Ascending aorta (tissue), 2 donors: ENCODE data around the gene CDH13. TPM values are rescaled to one million over a fixed set of nuclear protein-coding genes. Genes with fewer than 3 reads are reported as not detected.

ENCODE experiments used
- DNase-seq, 2 donors: peaks; one replicate each; pipeline ENCODE4 v3.0.0-alpha.2; 2019; ENCODE audit warnings: low spot score in 2 of 2
- H3K27ac ChIP-seq, 2 donors: fragments of 200-600 bp; sonication (generic); one replicate each; pipeline ENCODE4 v1.5.1; 2016 to 2017; ENCODE audit warnings: mild to moderate bottlenecking in 1 of 2
- H3K27me3 ChIP-seq: fragments of 200-600 bp; sonication (generic); one replicate; pipeline ENCODE4 v1.5.1; 2017
- H3K36me3 ChIP-seq, 2 donors: fragments of 200-600 bp; sonication (generic); one replicate each; pipeline ENCODE4 v1.5.1; 2016
- H3K4me1 ChIP-seq, 2 donors: fragments of 200-600 bp; sonication (generic); one replicate each; pipeline ENCODE4 v1.5.1; 2016 to 2017; ENCODE audit warnings: mild to moderate bottlenecking in 1 of 2
- H3K4me3 ChIP-seq, 2 donors: fragments of 200-600 bp; sonication (generic); one replicate each; pipeline ENCODE4 v1.5.1; 2016 to 2017; ENCODE audit warnings: mild to moderate bottlenecking in 1 of 2
- H3K9me3 ChIP-seq, 2 donors: fragments of 200-600 bp; sonication (generic); one replicate each; pipeline ENCODE4 v1.5.1; 2016
- CTCF ChIP-seq, 3 experiments: fragments of 200-600 bp in 2 of 3; fragments of 450-650 bp in 1 of 3; sonication (generic) in 2 of 3; IDR thresholded peaks; one replicate each; pipeline ENCODE4 v1.5.1; 2016 to 2019; ENCODE audit warnings: antibody characterized with exemption in 3 of 3, mild to moderate bottlenecking in 1 of 3, moderate library complexity in 1 of 3
- intact Hi-C: fragments of 100-400 bp; cut with DNase I; formaldehyde crosslinking; loops from one replicate; pipeline ENCODE4 v1.15.1; 2023
- total RNA-seq: library from RNA; depleted of rRNA; stranded (reverse); fragments of >200 nt; gene quantifications from one replicate; pipeline ENCODE4 v1.1.0, GENCODE V29; 2016

The CDH13 gene
- total RNA-seq, 1 donor from 2014 or later = 160 TPM

- H3K27ac ChIP-seq = no peak overlapping the region
- no peaks in the 10 kb centered on the region for H3K27me3 ChIP-seq
- no peak overlapping the region for H3K4me3 ChIP-seq
- H3K9me3 ChIP-seq = no peaks in the 10 kb centered on the region
- H3K4me1 ChIP-seq = no peaks in the 10 kb centered on the region
- intact Hi-C loops = no loop called here
- no peak for TF ChIP-seq CTCF (IDR thresholded peaks at IDR 0.05)
- peaks cover 0 to 3% of the 10 kb centered on the region in 2 donors for H3K36me3 ChIP-seq
- no peak for DNase-seq
Observed at GRCh38 chr16:83622010-83622409, 995.2 kb downstream of the CDH13 start.

GRCh38 chr16:83623091-83623730, 996.4 kb downstream of the CDH13 start:
- no peaks in the 10 kb centered on the region for H3K4me1 ChIP-seq
- intact Hi-C loops = no loop called here
- no peak for TF ChIP-seq CTCF (IDR thresholded peaks at IDR 0.05)
- no peak for DNase-seq
- no peaks in the 10 kb centered on the region for H3K27me3 ChIP-seq
- H3K27ac ChIP-seq = no peak overlapping the region
- peaks cover 0 to 3% of the 10 kb centered on the region in 2 donors for H3K36me3 ChIP-seq
- no peak overlapping the region for H3K4me3 ChIP-seq
- H3K9me3 ChIP-seq = no peaks in the 10 kb centered on the region

GRCh38 chr16:83623892-83624291, 997.1 kb downstream of the CDH13 start:
- intact Hi-C loops = no loop called here

GRCh38 chr16:83624429-83625120, 997.8 kb downstream of the CDH13 start:
- no peak for DNase-seq
- Histone ChIP-seq H3K36me3 (peaks cover 0 to 3% of the 10 kb centered on the region in 2 donors), H3K4me1 (no peaks in the 10 kb centered on the region), H3K27ac (no peak overlapping the region), H3K9me3 (no peaks in the 10 kb centered on the region), H3K4me3 (no peak overlapping the region), H3K27me3 (no peaks in the 10 kb centered on the region)
- intact Hi-C loops = no loop called here
- no peak for TF ChIP-seq CTCF (IDR thresholded peaks at IDR 0.05)

More at GRCh38 chr16:83623892-83624291, 997.1 kb downstream of the CDH13 start:
- Histone ChIP-seq H3K4me3 (no peak overlapping the region), H3K27me3 (no peaks in the 10 kb centered on the region), H3K9me3 (no peaks in the 10 kb centered on the region), H3K27ac (no peak overlapping the region), H3K36me3 (peaks cover 0 to 3% of the 10 kb centered on the region in 2 donors), H3K4me1 (no peaks in the 10 kb centered on the region)
- DNase-seq = no peak
- TF ChIP-seq CTCF (IDR thresholded peaks at IDR 0.05) = no peak

- no peaks in the 10 kb centered on the region for H3K27me3 ChIP-seq
- H3K9me3 ChIP-seq = no peaks in the 10 kb centered on the region
- TF ChIP-seq CTCF (IDR thresholded peaks at IDR 0.05) = no peak
- no peak for DNase-seq
- no peak overlapping the region for H3K27ac ChIP-seq
- H3K4me1 ChIP-seq = no peaks in the 10 kb centered on the region
- H3K36me3 ChIP-seq = no peaks in the 10 kb centered on the region
- intact Hi-C loops = no loop called here
- no peak overlapping the region for H3K4me3 ChIP-seq
Observed at GRCh38 chr16:83626204-83626603, 999.4 kb downstream of the CDH13 start.
